HG02938 (cell line): ENCODE data around the gene ALAD.

Experiments used
- ATAC-seq: cut with Tn5 transposase; IDR thresholded peaks from one replicate; pipeline ENCODE4 v1.9.1; 2021; ENCODE audit warnings: mild to moderate bottlenecking, moderate library complexity; ENCODE audit not compliant: unreplicated experiment

Gene ALAD

DNA sequence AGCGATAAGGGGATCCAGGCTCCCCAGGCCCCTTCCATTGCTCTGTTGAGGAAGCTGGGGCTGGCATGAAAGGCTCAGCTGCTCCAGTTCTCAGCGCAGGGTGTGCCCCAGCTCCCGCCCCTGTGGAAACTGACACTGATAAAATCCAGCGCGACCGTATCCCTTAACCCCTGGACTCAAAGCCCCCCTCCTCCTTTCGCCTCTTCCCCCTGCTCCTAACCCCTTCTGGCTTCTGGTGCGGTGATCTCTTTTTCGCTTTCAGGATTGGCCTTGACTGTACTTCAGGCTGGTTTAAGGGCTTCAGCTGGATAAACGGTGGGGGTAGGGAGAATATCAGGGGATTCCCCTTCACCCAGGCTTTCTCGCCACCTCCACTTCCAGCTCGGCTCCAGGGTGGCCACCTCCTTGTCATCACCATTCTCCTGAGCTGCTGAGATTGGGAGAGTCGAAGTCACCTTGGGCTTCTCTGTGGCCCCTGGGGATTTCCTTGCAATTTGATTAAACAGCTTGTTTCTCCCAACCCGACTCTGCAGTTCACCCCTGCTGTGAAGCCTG, 50.9 kb downstream of the ALAD start:
- no peak for ATAC-seq

DNA sequence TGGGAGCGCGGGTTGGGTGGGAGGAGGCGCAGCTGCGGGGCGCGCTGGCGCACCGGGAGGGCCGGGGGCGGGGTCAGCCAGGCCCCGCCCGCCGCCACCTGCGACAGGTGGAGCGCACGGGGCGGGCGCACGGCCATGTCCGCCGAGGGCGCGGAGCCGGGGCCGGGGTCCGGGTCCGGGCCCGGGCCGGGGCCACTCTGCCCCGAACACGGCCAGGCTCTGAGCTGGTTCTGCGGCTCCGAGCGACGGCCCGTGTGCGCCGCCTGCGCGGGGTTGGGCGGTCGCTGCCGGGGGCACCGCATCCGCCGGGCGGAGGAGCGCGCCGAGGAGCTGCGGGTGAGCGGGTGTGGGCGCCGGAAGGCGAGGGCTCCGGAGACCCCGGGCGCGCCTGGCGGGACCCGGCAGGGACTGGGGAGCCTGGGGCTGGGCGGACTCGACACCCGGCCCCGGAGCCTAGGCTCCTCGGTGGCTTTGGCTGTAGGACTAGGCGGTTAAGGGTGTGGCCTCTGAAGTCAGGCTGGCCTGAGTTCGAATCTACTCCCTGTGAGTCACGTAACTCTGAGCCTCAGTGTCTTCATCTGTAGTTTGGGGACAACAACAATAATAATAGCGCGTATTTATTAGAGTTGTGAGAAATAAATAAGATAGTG, 51.5 kb downstream of the ALAD start, which contains the start of gene BSPRY:
Gene BSPRY (plus strand): TSS at position 97 of the 650 bp plus-strand sequence. CDS start 39 bp downstream, at position 136.
- ATAC-seq, result no peak

DNA sequence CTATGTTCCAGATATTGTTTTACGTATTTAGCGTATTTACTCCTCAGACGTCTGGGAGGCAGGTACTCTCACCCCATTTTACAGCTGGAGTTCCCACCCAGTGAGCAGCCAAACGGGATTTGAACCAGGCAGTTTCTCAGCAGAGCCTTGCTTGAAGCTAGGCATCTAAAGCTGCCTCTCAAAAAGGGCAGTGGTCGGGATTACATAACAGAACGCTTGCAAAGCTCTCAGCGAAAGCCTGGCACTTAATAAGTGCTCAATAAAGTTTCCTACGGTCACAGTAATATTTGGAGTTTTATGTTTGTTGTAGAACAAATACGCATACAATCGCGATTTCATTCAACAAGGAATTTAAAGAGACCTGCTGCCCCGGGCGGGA, 52.0 kb downstream of the ALAD start:
- no peak for ATAC-seq

DNA sequence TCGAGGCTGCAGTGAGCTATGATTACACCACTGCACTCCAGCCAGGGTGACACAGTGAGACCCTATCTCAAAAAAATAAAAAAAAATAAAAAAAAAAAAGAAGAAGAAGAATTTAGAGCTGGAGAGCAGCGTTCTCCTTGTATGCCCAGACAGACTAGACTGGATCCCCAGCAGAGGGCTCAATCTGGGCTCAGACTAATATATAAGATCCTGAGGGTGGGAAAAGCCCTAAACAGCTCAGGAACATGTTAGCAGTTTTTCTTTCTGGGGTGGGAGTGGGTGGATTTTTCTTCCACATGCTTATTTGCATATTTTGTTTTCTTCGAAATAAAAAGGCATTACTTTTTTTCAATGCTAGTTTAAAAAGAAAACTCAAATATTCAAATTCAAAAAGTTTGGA, 52.6 kb downstream of the ALAD start:
- no peak for ATAC-seq

DNA sequence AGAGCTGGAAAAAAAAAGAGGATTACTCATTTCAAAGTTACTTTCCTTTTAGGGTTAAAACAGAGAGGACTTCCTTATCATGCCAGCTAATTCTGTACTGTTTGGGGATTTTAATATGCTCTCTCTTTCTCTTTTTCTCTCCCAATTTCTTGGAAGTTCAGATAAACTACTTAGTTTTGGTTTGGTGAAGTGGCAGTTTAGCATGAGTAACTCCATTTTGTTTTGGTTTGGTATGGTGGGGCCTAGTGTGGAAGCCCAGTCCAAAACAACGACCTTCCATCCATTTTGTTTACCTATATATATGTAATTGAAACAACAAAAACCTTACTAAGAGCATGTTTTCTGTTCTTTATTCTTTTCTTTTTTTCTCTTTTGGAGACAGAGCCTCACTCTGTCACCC, 55.4 kb downstream of the ALAD start:
- no peak for ATAC-seq

DNA sequence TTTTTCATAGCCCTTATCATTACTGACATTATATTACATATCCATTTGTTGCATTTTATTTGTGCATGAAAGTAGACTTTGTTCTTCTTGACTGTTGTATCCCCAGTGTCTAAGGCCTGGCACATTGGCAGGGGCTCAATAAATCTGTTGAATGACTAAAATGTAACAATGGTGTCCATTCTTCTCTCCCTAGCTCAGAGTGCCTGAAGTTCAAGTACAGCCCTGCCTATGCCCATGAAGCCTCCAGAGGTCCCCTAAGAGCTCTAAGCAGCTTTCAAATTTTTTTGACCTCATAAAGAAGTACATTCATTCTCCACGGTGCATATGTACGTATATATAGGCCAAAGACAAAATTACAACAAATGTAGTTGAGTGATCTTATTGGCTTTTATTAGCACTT, 55.9 kb downstream of the ALAD start:
- ATAC-seq, result no peak

DNA sequence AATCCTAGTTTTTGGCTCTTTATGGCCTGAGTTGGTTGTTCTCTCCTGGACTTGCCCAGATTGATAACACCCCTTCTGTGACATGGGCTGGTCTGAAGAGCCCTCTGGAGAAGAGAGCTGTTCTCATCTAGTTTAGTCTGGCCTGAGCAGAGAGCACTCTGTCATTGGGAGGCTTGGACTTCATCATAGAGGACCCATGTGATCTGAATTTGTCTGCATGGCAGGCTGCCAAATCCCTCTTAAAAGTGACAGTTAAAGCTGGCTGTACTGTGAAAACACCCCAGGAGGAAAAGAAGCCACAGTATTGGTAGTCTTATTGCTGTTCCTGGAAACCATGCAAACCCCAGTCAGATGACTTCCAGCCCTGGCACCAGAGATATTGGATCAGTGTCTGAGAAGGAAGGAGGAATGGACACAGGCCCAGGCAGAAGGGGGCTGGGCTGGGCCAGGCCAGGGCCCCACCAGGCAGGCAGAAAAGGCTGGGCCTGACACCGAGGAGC, 57.3 kb downstream of the ALAD start:
- ATAC-seq, result no peak

DNA sequence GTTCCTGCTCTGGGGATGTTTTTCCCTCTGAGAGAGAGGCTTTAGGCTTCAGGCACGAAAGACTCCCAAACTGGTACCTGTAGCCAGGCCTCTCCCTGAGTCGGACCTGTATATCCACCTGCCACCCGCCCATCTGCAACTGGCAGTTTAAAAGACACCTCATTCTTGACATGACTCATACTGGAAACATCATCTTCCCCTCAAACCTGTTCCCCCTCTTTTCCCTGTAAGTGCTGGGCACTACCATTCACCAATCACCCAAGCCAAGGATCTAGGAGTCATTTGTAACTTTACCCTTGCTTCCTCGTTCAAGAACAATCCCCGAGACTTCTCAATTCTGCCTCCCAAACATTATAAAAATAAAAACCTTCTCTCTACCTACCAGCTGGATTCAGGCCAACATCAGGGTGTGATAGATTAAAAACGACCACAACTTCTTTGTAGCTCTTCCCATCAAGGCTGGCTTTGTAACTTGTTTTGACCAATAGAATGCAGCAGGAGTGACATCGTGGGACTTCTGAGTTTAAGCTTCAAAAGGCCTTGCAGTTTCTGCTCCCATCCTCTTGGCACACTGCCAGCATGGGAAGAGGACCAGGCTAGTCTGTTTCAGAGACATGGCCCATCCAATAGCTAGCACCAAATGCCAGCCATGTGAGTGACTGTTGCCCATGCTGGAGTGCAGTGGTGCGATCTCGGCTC, 59.2 kb downstream of the ALAD start:
- no peak for ATAC-seq

DNA sequence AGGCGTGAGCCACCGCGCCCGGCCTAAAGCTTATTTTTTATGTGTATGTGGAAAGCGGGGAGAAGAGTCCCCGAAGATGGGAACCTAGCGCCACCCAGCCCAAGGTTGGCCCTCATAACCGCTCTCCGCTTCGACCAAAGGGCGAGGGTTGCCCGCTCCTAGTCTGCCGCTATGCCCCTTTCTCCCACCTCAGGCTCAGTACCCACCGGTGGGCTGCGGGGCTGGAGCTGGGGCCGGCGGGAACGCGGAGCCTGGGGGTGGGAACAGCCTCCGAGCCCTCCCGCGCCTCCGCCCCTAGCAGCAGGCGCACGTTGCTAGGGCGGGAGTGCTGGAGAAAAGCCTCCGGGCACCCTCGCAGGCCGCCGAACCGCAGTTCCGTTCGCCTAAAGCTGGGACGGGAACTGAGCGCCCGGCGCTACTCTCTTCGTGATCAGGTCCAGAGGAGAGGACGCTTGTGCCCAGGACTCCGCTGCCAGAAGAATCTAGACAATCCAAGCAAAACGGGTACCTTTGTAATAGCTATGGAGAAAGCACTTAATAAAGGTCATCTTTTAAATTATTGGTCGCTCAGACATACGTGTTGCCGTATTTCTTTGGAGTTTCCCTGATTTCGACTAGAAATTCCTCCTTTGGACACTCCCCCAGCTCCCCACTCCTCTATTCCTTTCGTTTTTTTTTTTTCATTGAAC, 60.9 kb downstream of the ALAD start, which contains the start of gene WDR31:
Gene WDR31 (minus strand): TSS at position 265 of the 689 bp plus-strand sequence. CDS start 8,253 bp downstream, outside the sequence.
- peak; percentile 92 for ATAC-seq

DNA sequence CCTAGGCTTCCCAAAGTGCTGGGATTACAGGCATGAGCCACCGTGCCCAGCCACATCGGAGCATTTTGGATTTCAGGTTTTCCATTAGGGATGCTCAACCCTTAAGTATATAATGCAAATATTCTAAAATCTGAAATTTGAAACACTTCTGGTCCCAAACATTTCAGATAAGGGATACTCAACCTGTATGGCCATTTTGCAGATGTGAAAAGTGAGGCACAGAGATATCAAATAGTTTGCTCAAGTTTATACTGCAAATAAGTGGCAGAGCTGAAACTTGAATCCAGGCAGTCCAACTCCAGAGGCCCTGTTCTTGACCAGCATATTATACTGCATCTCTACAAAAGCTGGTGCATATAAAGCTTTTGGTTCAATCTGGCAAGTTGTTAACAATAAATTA, 63.4 kb downstream of the ALAD start:
- no peak for ATAC-seq
